Coronary artery (tissue), 2 donors: ENCODE measurements around the gene SORCS1.

Experiments used
- DNase-seq: peaks from one replicate; pipeline ENCODE4 v3.0.0-alpha.2; 2017; ENCODE audit warnings: low spot score
- H3K27ac ChIP-seq, 2 donors: fragments of 200-600 bp; sonication (generic); one replicate each; pipeline ENCODE4 v1.5.1; 2016 to 2019
- H3K4me3 ChIP-seq: fragments of 200-600 bp; sonication (generic); 2 replicates; pipeline ENCODE4 v1.5.1; 2016; ENCODE audit warnings: mild to moderate bottlenecking, moderate library complexity
- TF ChIP-seq, protein P1 (sequence below): fragments of 200-600 bp; sonication (generic); IDR thresholded peaks from one replicate; pipeline ENCODE4 v1.5.1; 2019; ENCODE audit warnings: antibody characterized with exemption

The SORCS1 gene

GRCh38 chr10:106826716-106827115 is 337.8 kb downstream of the SORCS1 start:
- no peak overlapping the region for H3K27ac ChIP-seq
- DNase-seq, result no peak
- H3K4me3 ChIP-seq, result no peak overlapping the region
- TF ChIP-seq, protein P1, sequence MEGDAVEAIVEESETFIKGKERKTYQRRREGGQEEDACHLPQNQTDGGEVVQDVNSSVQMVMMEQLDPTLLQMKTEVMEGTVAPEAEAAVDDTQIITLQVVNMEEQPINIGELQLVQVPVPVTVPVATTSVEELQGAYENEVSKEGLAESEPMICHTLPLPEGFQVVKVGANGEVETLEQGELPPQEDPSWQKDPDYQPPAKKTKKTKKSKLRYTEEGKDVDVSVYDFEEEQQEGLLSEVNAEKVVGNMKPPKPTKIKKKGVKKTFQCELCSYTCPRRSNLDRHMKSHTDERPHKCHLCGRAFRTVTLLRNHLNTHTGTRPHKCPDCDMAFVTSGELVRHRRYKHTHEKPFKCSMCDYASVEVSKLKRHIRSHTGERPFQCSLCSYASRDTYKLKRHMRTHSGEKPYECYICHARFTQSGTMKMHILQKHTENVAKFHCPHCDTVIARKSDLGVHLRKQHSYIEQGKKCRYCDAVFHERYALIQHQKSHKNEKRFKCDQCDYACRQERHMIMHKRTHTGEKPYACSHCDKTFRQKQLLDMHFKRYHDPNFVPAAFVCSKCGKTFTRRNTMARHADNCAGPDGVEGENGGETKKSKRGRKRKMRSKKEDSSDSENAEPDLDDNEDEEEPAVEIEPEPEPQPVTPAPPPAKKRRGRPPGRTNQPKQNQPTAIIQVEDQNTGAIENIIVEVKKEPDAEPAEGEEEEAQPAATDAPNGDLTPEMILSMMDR, result no peak

- Histone ChIP-seq H3K4me3 (peak overlapping the region; percentile 9), H3K27ac (no peak overlapping the region)
- TF ChIP-seq, protein P1, result no peak
- DNase-seq, result no peak
Measured at GRCh38 chr10:106825576-106826364, 338.7 kb downstream of the SORCS1 start.

DNA sequence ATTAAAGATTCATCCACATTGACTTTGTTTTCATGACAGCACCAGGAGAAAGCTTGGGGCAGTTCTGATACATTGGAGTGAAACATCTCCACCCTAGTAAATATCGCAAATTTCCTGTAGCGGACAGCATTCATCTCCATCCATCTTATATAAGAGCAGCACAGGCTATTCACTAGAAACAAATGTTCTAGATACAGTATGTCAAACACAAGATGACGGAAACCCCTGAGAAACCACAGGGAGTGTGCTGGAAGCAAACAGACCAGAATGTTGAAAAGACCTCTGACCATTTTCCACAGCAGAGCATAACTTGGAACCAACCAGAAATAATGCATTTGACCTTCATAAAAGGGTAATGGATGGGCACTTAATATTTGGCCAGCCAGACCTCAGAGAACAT is 343.9 kb downstream of the SORCS1 start:
- Histone ChIP-seq H3K27ac (no peak overlapping the region), H3K4me3 (no peak overlapping the region)
- TF ChIP-seq, protein P1, result no peak
- no peak for DNase-seq

GRCh38 chr10:106819490-106819889 is 345.0 kb downstream of the SORCS1 start:
- no peak for DNase-seq
- Histone ChIP-seq H3K4me3 (no peak overlapping the region), H3K27ac (no peak overlapping the region)
- TF ChIP-seq, protein P1, result no peak

DNA sequence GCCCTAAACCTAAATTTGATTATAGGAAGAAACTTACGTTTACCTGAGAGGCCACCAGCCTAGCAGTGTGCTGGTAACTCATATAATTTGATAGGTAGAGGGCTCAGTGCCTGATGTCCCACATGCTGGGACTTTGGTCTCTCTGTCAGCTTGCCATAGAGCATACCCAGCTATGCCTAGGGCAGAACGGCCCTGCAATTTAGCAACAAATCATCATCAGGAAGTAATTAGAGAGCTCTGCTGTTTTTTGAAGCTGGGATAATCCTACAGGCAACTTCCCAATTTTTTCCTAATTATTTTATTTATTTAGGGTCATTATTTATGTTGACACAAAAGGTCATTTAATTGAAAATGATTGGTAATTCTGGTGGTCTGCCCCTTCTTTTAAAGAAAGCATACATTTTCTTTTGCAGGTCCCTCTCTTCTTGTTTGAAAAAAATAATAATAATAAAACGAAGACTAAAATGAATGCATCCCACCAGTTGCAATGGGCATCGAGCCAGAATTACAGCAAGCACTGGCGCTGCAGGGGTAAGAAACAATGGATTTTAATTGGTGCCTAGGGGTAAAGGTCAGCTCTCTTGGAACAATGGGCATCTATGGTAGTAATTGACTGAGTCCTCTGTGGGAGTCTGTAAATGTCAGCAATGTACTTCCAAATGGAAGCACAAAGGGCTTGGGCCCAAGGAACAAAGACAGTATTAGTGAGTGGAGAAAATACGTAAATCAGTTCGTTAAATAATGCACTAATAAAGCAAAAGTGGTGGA is 348.0 kb downstream of the SORCS1 start:
- TF ChIP-seq, protein P1, result no peak
- no peak for DNase-seq

DNA sequence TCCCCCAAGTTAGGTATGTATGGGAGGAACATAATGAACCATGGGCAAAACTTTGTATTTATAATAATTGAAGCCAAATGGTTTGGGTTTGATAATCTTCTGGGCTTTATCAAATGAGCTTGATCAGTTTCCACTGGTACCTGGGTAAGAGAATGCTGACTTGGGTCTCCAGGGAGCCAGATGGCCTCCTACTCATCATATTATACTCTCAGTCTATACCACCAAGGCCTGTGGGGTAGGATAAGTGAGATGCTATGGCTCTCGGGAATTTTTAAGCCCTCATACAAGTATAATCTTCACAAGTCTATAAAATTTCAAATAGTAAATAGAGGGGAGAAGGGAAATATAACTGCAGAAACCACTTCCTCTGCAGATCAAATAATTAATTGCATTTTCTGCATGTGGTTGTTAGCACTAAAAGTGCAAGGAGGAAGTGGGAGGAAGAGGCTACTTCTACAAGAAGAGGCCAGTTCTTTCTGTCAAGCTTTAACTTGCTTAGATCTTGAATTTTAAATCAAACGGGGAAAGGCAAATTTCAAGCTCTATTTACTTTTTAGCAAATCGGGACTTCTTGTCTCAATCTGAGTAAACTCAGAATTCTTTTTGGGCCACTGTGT is 349.0 kb downstream of the SORCS1 start:
- Histone ChIP-seq H3K4me3 (no peak overlapping the region), H3K27ac (no peak overlapping the region)
- TF ChIP-seq, protein P1, result no peak
- no peak for DNase-seq

More for the DNA sequence above, 348.0 kb downstream of the SORCS1 start:
- H3K4me3 ChIP-seq, result no peak overlapping the region
- no peak overlapping the region for H3K27ac ChIP-seq
